Breast epithelium (tissue), 4 donors: Measurements from ENCODE around the gene ZNF343. TPM values are rescaled to one million over a fixed set of nuclear protein-coding genes. Genes with fewer than 3 reads are reported as not detected.

ENCODE experiments used
- DNase-seq, 2 donors: peaks; one replicate each; pipeline ENCODE4 v3.0.0-alpha.2; 2019; ENCODE audit warnings: low spot score in 2 of 2
- H3K27ac ChIP-seq, 2 donors: fragments of 200-600 bp; sonication (generic) in 1 of 2; one replicate each; pipeline ENCODE4 v1.5.1; 2016 to 2019; ENCODE audit warnings: mild to moderate bottlenecking in 1 of 2
- H3K27me3 ChIP-seq, 2 donors: fragments of 200-600 bp; sonication (generic) in 1 of 2; one replicate each; pipeline versions ENCODE4 v1.5.1 to v1.6.0; 2017 to 2019; ENCODE audit warnings: control low read depth in 1 of 2, mild to moderate bottlenecking in 1 of 2
- H3K36me3 ChIP-seq: fragments of 200-600 bp; one replicate; pipeline ENCODE4 v1.5.1; 2019
- H3K4me1 ChIP-seq, 2 donors: fragments of 200-600 bp; sonication (generic); one replicate each; pipeline ENCODE4 v1.5.1; 2016 to 2019; ENCODE audit warnings: control low read depth in 1 of 2
- H3K4me3 ChIP-seq, 3 donors: fragments of 200-600 bp; sonication (generic); 1 replicate in 2 of 3; 2 replicates in 1 of 3; pipeline ENCODE4 v1.5.1; 2016 to 2019; ENCODE audit warnings: mild to moderate bottlenecking in 3 of 3, moderate library complexity in 2 of 3
- H3K9me3 ChIP-seq, 2 donors: fragments of 200-600 bp; sonication (generic) in 1 of 2; one replicate each; pipeline ENCODE4 v1.5.1; 2016 to 2019; ENCODE audit warnings: control low read depth in 1 of 2
- CTCF ChIP-seq, 3 donors: fragments of 450-650 bp; IDR thresholded peaks; one replicate each; pipeline ENCODE4 v1.5.1; 2016 to 2017; ENCODE audit warnings: antibody characterized with exemption in 3 of 3, mild to moderate bottlenecking in 3 of 3, moderate library complexity in 3 of 3
- POLR2A ChIP-seq: fragments of 450-650 bp; IDR thresholded peaks from one replicate; pipeline ENCODE4 v1.6.1; 2016; ENCODE audit warnings: antibody characterized with exemption, mild to moderate bottlenecking, moderate library complexity
- POLR2AphosphoS5 ChIP-seq, 3 donors: sonication (generic); formaldehyde crosslinking; IDR thresholded peaks; one replicate each; pipeline ENCODE4 v1.6.1; 2017; ENCODE audit warnings: antibody characterized with exemption in 3 of 3
- intact Hi-C: fragments of 100-400 bp; cut with DNase I; formaldehyde crosslinking; loops from one replicate; pipeline ENCODE4 v1.15.1; 2023; ENCODE audit warnings: low total_unique reads
- total RNA-seq, 3 donors: library from RNA; depleted of rRNA; stranded (reverse); fragments of >200 nt; gene quantifications; one replicate each; pipeline ENCODE4 v1.1.0, GENCODE V29; 2016

Gene ZNF343
- total RNA-seq, 3 donors from 2014 or later, result 8.8 to 18.4 (median 14.0) TPM

DNA sequence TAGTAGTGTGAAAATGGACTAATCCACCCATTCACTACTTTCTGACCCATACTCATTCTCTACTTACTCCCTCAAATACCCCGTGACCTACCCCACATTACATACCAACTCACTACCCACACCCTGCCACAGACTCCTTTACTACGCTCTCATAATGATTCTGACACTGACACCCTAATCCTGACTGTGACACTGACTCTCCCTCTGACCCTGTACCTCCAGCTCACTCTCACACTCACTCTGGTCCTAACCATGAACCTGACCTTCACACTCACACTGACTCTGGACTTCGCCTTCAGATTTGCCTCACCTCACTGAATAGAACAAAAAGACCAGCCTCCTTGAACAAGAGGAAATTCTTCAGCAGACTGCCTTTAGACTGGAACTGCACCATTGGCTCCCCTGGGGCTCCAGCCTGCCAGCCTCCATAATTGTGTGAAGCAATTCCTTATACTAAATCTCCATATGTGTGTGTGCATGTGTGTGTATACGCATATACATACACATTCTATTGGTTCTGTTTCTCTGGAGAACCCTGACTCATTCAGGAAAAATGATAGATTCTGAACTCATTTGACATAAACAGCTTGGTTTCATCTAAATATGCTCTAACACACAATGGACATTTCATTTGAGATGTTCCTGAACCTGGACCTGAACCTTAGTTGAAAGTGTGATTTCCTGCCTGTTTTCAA lies 10.5 kb upstream of the ZNF343 start:
- no peak overlapping the region for H3K27ac ChIP-seq
- no peaks in the 10 kb centered on the region for H3K4me1 ChIP-seq
- TF ChIP-seq CTCF (IDR thresholded peaks at IDR 0.05) (no peak), POLR2A (no peak), POLR2AphosphoS5 (IDR thresholded peaks at IDR 0.05) (no peak)
- intact Hi-C loops, result no loop called here
- H3K36me3 ChIP-seq, result no peaks in the 10 kb centered on the region
- H3K27me3 ChIP-seq, result no peaks in the 10 kb centered on the region
- DNase-seq, result no peak
- no peak overlapping the region for H3K4me3 ChIP-seq
- H3K9me3 ChIP-seq, result no peaks in the 10 kb centered on the region

- H3K4me3 ChIP-seq, result no peak overlapping the region
- DNase-seq, result no peak
- no peaks in the 10 kb centered on the region for H3K27me3 ChIP-seq
- no peak overlapping the region for H3K27ac ChIP-seq
- no peaks in the 10 kb centered on the region for H3K9me3 ChIP-seq
- no peaks in the 10 kb centered on the region for H3K4me1 ChIP-seq
- no peaks in the 10 kb centered on the region for H3K36me3 ChIP-seq
- intact Hi-C loops, result no loop called here
- no peak for TF ChIP-seq CTCF (IDR thresholded peaks at IDR 0.05)
- TF ChIP-seq POLR2A, result no peak
- TF ChIP-seq POLR2AphosphoS5 (IDR thresholded peaks at IDR 0.05), result no peak
These were observed 9.8 kb upstream of the ZNF343 start for GRCh38 chr20:2518558-2518957.

DNA sequence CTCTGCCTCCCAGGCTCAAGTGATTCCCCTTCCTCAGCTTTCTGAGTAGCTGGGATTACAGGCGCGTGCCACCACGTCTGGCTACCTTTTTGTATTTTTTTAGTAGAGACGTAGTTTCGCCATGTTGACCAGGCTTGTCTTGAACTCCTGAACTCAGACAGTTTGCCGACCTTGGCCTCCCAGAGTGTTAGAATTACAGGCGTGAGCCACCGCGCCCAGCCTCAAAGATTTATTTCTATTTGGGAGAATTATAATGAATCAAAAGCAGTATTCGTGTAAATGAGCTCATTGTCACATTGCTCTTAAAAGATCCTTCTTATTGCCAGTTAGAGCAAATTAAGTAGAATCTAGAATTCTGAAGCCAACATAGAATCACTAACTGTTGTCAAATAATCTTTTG lies 9.4 kb upstream of the ZNF343 start:
- Histone ChIP-seq H3K36me3 (no peaks in the 10 kb centered on the region), H3K9me3 (no peaks in the 10 kb centered on the region), H3K27me3 (no peaks in the 10 kb centered on the region), H3K4me3 (no peak overlapping the region), H3K27ac (no peak overlapping the region), H3K4me1 (no peaks in the 10 kb centered on the region)
- intact Hi-C loops, result no loop called here
- DNase-seq, result no peak
- TF ChIP-seq POLR2AphosphoS5 (IDR thresholded peaks at IDR 0.05), result no peak

- no peaks in the 10 kb centered on the region for H3K36me3 ChIP-seq
- no peak overlapping the region for H3K4me3 ChIP-seq
- no peaks in the 10 kb centered on the region for H3K27me3 ChIP-seq
- intact Hi-C loops, result no loop called here
- H3K4me1 ChIP-seq, result no peaks in the 10 kb centered on the region
- H3K9me3 ChIP-seq, result no peaks in the 10 kb centered on the region
- H3K27ac ChIP-seq, result no peak overlapping the region
- no peak for DNase-seq
- TF ChIP-seq POLR2A (no peak), CTCF (IDR thresholded peaks at IDR 0.05) (no peak), POLR2AphosphoS5 (IDR thresholded peaks at IDR 0.05) (no peak)
These were observed 7.7 kb upstream of the ZNF343 start for GRCh38 chr20:2516399-2516798.

GRCh38 chr20:2515203-2515602 lies 6.5 kb upstream of the ZNF343 start:
- DNase-seq, result no peak
- H3K4me3 ChIP-seq, result no peak overlapping the region
- H3K36me3 ChIP-seq, result no peaks in the 10 kb centered on the region
- H3K27ac ChIP-seq, result no peak overlapping the region
- H3K4me1 ChIP-seq, result no peaks in the 10 kb centered on the region
- TF ChIP-seq POLR2AphosphoS5 (IDR thresholded peaks at IDR 0.05) (no peak), CTCF (IDR thresholded peaks at IDR 0.05) (no peak), POLR2A (no peak)
- no peaks in the 10 kb centered on the region for H3K27me3 ChIP-seq
- intact Hi-C loops, result no loop called here
- H3K9me3 ChIP-seq, result no peaks in the 10 kb centered on the region
